ENCODE measurements around the gene HDAC4.

The HDAC4 gene

GRCh38 chr2:239093952-239094351, 306.9 kb downstream of the HDAC4 start:
- DNase-seq, result no peak

DNA sequence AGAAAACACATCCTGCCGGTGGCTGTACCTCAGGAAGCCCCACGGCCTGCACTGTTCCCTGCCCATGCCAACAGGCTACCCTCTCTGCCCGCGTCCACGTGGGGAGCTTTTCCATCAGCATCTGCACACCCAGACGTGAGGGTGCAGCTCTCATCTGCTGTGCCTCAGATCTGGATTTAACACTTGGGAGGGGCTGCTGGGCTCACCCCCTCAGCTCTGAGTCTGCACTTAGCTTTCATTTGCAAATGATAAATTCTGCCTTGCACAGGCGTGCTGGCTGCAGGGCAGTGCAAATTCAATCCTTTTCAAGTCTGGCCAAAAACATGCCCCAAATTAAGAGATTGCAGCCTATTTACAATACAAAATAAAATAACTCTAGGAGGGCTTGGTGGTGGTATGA, 307.3 kb downstream of the HDAC4 start:
- no peak for DNase-seq

DNA sequence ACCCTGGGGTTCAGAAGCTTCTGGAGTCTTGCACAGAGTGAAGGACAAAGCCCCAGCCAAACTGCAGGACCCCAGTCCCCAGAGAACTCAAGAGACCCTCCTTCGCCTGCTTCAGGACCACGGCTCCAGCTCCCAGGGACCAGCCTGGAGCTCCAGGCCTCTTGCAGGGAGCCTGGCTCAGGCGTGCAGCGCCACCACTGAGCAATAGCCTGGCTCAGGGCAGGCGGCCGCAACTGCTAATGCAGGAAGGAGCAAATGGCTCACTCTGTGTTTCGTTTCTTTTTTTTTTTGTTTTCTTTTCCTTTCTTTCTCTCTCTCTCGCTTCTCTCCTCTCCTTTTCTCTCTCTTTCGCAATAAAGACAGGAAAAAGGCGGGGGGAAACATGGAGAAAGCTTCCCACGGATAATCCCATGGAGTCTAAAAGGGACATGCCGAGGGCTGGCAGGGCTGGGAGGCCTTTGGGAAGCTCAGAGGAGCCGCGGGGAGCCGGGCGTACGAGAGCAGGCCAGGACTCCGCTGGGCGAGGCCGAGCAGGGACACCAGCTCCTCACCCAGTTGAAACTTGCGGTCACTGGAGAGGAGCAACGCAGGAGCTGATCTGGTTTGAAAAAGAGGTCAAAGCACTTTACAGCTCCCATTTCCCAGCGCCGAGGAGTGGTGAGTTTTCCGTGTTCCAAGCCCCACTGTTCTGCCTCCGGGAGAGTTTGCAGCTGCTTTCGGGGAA, 308.1 kb downstream of the HDAC4 start:
- DNase-seq, result no peak

DNA sequence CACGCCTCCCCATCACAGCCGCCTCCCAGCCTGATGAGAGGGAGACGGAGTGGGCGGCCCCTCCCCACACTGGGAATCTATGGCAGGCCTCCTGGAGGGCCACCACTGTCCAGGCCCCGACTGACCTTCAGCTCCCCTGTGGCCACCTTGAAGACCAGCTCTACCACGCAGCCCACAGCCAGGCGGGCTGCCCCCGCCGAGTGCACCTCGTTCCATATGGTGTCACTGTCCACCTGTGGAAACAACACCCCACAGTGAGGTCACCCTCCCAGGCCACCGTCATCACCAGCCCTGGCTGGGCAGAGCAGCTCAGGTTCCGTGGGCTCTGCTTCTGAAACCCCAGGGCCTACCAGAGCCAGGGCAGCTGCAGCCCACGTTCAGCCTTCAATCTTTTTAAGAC, 310.9 kb downstream of the HDAC4 start:
- DNase-seq, result no peak

GRCh38 chr2:239087046-239087710, 313.6 kb downstream of the HDAC4 start:
- peak; percentile 75 for DNase-seq

- no peak for DNase-seq
These were observed 314.3 kb downstream of the HDAC4 start for GRCh38 chr2:239086325-239087020.

GRCh38 chr2:239085201-239085992, 315.4 kb downstream of the HDAC4 start:
- DNase-seq, result no peak

DNA sequence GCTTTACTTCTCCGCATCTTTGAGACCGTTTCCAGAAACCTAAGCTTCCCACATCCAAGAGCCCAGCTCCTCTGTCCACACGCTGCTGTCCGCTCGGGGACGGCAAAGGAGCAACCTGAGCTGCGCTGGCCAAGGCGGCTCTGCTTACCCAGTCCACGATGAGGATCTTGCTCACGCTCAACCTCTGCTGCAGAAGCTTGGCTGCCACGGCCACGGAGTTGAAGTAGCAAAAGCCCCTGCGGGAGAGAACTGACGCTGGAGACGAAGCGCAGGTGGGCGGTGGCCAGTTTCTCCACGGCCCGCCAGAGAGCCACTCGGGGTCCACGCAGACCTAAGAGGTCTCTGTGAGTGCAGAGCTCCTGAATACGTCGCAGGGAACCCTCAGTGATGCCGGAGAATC, 316.8 kb downstream of the HDAC4 start:
- no peak for DNase-seq

DNA sequence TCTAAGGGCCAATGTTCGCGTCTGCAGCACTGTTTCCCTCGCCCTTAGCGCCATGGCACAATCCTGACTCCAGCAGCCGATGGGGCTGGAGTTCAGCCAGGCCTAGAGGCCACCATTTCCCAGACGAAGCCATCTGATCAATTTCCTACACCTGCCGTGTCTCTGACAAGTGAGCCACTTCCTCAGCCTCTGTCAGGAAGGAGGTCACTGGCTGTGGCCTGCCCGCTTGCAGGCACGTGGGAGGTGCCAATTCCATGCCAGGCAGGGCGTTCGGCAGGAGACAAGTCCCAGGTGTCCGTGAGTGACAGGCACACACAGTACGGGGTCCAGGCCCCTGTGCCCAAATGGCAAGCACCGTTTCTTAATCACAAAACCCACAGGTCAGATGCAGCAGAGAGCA, 318.4 kb downstream of the HDAC4 start:
- no peak for DNase-seq

DNA sequence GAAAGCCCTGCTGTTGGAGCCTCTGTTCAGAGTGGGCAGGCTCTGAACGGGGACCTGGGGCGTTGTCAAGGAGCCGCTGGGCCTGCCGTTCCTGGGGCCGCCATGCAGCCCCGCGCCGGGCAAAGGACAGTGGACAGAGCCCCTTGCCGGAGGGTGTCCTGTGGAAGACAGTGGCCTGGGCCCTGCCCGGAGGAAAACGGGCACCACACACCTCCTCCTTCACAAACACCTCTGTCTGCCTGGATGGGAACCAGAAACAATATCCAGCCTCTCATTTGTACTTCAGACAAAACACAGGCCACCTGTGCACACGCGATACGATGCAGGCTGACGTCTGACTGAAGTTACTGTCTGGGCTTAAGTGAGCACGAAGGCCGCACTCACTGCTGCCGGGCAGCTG, 319.2 kb downstream of the HDAC4 start:
- DNase-seq, result no peak

DNA sequence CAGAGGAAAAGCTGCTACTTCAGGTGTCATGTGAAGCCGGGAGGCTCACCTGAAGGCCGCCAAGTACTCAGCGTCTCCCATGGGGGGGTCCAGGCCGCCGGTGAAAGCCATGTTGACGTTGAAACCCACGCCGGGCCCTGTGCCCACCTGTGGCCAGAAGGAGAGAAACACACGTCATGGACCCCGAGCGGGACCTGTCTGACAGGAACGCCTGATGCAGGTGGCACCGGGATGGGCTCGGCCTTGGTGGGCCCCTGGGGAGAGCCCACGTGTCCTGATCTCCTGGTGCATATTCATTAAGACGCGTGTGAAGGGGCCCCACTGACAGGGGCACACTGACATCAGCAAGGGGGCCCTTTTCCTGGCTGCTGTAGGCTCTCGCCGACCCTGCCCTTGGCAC, 319.8 kb downstream of the HDAC4 start:
- DNase-seq, result no peak

DNA sequence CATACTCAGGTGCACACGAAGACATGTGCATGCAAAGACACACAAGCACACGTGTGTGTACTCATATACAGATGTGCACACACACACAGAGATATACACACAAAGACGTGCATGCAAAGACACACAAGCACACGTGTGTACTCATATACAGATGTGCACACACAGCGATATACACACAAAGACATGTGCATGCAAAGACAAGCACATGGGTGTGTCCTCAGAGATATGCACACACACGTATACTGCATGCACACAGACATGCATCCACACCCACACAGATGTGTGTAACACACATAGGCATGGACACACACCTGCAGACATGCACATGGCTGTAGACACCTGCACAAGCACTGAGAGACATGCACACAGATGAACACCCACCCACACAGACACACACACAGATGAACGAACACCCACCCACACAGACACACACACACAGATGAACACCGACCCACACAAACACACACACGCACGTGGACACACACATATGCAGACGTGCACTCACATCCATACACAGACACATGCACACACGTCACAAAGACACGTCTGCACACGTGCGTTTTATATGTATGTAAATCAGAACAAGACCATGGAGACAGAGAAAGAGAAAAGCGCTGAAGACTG, 321.0 kb downstream of the HDAC4 start:
- no peak for DNase-seq

GRCh38 chr2:239078128-239078924, 322.5 kb downstream of the HDAC4 start:
- DNase-seq, result no peak

GRCh38 chr2:239077260-239077659, 323.6 kb downstream of the HDAC4 start:
- no peak for DNase-seq

DNA sequence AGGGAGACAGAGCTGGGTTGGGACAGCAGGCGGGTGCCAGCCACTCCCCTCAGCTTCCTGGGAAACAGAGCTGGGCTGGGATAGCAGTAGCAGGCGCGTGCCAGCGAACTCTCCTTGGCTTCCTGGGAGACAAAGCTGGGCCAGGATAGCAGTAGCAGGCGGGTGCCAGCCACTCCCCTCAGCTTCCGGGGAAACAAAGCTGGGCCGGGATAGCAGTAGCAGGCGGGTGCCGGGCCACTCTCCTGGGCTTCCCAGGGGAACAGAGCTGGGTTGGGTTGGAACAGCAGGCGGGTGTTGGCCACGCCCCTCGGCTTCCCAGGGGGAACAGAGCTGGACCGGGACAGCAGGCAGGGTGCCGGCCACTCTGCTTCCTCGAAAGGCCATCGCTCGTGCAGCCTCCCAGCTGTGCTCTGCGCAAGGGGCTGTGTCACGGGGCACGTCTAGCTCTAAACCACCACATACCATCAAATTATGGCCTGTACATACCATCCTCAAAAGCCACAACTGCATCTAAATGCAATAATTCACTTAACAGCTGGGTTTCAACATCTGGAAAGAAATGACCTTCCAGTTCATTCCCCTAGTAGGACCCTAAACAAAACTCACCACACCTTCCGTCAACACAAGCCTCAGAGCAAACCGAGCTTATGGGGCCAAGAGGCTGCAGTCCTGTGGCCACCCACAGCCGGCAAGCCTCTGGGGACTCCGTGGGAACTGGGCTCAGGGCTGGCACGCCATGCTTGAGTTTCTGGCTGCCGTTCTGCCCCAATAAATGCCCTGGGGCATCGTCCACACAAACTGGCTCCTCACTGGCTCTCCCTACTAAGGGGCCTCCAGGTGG, 324.7 kb downstream of the HDAC4 start:
- DNase-seq, result no peak

DNA sequence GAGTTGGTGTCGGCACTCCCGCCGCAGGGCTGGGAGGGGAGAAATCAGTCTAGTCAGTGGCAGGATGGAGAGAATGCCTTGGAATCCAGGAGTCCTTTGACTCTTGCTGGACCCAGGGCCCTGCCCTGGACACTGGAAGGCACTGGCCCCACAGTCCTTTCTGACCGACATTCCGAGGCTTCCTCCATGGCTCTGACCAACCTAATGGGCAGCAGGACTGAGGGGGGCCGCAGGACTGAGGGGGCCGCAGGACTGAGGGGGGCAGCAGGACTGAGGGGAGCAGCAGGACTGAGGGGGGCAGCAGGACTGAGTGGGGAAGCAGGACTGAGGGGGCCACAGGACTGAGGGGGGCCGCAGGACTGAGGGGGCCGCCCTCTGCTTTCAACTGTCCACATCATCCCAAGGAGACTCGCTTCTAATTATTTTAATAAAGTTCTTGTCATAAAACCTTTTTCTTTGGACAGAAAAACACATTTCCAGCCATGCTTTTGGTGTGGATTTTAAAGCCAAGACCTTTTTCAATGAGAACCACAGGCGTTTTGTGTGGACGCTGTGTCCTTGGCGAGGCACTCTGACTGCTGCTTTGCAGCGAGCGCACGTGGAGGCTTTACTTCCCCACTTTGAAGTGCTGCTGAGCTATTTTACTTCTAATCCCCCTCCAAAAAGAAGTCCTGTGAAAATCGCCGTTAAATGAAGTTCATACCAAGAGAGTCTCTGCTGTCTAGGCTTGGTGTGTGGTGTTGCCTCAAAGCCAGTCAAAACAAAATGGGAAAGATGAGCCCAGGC, 326.9 kb downstream of the HDAC4 start:
- DNase-seq, result no peak

DNA sequence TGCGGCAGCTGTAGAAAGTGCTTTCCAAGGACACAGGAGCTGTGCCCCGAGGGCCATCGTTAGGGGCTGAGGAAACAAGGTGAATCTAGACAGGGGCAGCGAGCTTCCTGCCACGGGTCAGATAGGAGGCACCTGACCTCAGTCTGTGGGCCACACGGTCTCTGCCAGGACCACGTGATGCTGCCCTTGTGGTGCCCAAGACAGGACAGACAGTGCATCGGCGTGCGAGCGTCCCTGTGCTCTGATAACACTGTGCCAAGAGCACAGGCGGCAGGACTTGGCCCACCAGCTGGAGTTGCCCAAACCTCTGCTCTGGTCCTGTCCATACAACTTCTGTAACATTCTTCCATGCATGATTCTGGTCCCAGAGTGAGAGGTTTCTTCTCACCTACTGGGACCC, 327.6 kb downstream of the HDAC4 start:
- no peak for DNase-seq

- DNase-seq, result no peak
These were observed 328.0 kb downstream of the HDAC4 start for GRCh38 chr2:239072786-239073185.

- no peak for DNase-seq
These were observed 330.4 kb downstream of the HDAC4 start for GRCh38 chr2:239070466-239070865.
